Mesodermal cell (in vitro differentiated cells): ENCODE measurements around the gene GPX4.
A peak's percentile ranks its signal among the peaks of the same experiment; 100 is the strongest.

Experiments
- H3K27ac ChIP-seq: 2 replicates; pipeline ENCODE4 v1.7.0; 2013; ENCODE audit warnings: mild to moderate bottlenecking, low read depth, low read length, moderate library complexity; ENCODE audit not compliant: severe bottlenecking
- H3K36me3 ChIP-seq: 2 replicates; pipeline ENCODE4 v1.7.1; 2013; ENCODE audit warnings: mild to moderate bottlenecking, low read length, moderate library complexity; ENCODE audit not compliant: control insufficient read depth, insufficient read depth
- H3K4me1 ChIP-seq: one replicate; pipeline ENCODE4 v1.7.1; 2013; ENCODE audit warnings: mild to moderate bottlenecking, low read length; ENCODE audit not compliant: insufficient read depth, control insufficient read depth, poor library complexity, severe bottlenecking
- H3K4me3 ChIP-seq: 2 replicates; pipeline ENCODE4 v1.7.0; 2013; ENCODE audit warnings: low read length, control low read depth, mild to moderate bottlenecking; ENCODE audit not compliant: insufficient read depth, poor library complexity, severe bottlenecking; ENCODE audit errors: extremely low read depth
- H3K9me3 ChIP-seq: 2 replicates; pipeline ENCODE4 v1.7.1; 2013; ENCODE audit warnings: mild to moderate bottlenecking, low read length, moderate library complexity; ENCODE audit not compliant: control insufficient read depth
- WGBS, 2 experiments: methylation state at CpG; one replicate each; pipeline ENCODE4 v1.1.5; 2013; ENCODE audit warnings: missing lambda C conversion rate in 2 of 2; ENCODE audit not compliant: insufficient coverage in 2 of 2; 5-methylcytosine and 5-hydroxymethylcytosine counted together

GPX4 gene

DNA sequence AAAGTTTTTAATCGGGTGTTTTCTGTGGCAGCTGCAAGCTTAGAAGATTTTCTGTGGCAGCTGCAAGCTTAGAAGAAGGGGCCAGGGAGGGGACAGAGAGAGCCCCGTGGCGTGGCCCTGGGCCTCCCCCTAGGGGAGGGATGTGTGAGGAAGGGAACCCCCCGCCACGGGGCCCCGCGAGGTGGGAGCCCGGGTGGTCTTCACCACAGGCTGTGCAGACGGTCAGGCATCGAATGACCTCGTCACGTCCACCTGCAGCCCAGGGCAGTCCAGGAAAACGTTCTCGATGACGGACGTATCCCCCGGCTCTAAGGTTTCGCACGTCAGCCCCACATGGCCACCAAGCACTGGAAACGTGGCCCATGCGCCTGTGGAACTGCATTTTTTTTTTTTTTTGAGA, 17.2 kb upstream of the GPX4 start:
- Histone ChIP-seq H3K27ac (no peak overlapping the region), H3K36me3 (peaks cover 47% of the 10 kb centered on the region), H3K4me3 (no peak overlapping the region), H3K4me1 (no peaks in the 10 kb centered on the region), H3K9me3 (no peaks in the 10 kb centered on the region)
- WGBS, 2 experiments, result 92% methylated on average over 19 to 21 of the region's 21 CpGs

DNA sequence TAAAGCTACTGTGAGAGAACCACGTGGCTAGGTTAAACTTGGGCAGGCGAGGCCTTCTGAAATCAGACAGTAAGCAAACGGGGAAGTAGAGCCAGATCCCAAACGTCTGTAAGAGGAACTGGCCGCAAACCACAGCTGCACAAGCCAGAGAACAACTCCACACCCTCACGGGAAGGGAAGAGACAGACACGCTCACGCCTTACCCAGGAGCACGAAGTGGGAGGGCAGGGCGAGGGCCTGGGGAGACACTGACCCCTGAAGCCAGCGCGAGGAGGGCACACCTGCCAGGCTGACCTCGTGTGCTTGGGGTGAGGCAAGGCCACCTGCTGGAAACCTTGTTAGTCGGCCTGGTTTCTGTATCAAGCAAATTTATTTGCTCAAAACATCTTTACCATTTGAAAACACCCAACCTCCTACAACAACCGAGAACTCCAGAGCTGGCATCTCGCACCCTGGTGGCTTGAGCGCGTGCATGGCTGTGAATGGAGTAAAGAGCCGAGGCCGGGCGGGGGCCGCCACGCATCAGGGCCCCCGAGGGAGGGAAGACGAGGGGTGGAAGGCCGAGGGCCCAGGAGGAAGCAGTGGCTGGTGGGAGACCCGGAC, 15.9 kb upstream of the GPX4 start:
- H3K36me3 ChIP-seq, result peaks cover 58% of the 10 kb centered on the region
- WGBS, 2 experiments, result 90 to 92% methylated on average over 21 to 22 of the region's 27 CpGs
- no peaks in the 10 kb centered on the region for H3K4me1 ChIP-seq
- no peak overlapping the region for H3K4me3 ChIP-seq
- no peaks in the 10 kb centered on the region for H3K9me3 ChIP-seq
- H3K27ac ChIP-seq, result no peak overlapping the region

DNA sequence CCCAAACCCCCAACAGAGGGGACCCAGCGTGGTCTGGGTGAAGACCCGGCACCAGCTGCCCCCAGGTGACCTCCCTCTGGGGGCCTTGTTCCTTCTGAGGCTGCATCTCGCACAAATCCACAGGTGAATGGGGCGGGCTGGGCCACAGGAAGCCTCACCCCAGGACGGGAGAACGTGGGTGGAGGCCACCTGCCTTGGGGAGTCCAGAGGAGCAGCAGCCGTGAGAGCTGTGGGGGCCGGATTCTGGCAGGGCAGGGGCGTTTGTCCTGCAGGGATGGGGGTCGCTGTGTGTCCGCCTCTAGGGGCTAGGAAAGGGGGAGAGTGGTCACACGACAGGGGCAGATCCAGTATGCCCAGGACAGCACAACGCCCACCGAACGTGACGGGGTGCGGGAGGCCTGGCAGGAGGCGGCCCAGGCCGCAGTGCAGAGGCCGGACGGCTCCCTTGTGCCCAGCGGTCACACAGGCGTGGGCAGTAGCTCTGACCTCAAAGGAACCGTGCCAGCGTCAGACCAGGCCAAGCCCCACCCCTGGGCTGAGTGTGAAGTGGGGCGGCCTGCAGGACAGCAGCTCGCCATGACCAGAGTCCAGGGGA, 15.3 kb upstream of the GPX4 start:
- peaks cover 64% of the 10 kb centered on the region for H3K36me3 ChIP-seq
- WGBS, 2 experiments, result 92 to 98% methylated on average over 14 to 27 of the region's 27 CpGs

DNA sequence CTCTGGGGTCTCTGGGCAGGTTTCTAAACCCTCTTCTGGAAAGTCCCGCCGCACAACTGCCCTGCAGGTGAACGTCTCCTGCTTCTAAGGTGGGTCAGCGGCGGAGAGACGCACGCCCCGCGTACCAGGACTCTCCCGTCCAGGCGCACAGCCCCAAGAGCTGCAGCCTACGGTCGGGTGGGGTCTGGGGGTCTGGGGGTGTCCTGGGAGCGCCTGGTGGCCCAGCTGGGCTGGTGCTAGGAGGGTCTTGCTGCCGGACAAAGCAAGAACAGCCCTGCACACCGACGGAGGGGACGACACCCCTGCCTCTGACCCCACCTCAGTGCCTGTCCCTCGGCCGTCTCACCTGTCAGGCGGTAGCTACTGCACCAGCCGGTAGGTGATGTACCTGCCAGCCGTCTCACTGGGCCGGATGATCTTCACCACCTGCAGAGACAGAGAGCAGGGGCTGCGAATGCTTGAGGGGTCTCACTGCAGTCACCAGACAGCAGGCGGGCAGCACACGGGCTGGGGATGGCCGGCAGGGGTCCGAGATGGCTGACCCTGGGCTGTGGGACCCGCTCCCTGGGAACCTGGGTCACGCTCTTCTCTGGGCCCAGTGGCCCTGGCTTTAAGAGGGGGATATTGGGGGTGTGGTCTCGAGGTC, 14.5 kb upstream of the GPX4 start:
- peaks cover 70% of the 10 kb centered on the region for H3K36me3 ChIP-seq
- no peak overlapping the region for H3K4me3 ChIP-seq
- H3K4me1 ChIP-seq, result peaks cover 9% of the 10 kb centered on the region
- H3K9me3 ChIP-seq, result no peaks in the 10 kb centered on the region
- no peak overlapping the region for H3K27ac ChIP-seq
- WGBS, 2 experiments, result 96 to 97% methylated on average over 32 of the region's 32 CpGs

More for the DNA sequence above, 15.3 kb upstream of the GPX4 start:
- H3K27ac ChIP-seq, result no peak overlapping the region
- no peak overlapping the region for H3K4me3 ChIP-seq
- H3K4me1 ChIP-seq, result peaks cover 2% of the 10 kb centered on the region
- H3K9me3 ChIP-seq, result no peaks in the 10 kb centered on the region

DNA sequence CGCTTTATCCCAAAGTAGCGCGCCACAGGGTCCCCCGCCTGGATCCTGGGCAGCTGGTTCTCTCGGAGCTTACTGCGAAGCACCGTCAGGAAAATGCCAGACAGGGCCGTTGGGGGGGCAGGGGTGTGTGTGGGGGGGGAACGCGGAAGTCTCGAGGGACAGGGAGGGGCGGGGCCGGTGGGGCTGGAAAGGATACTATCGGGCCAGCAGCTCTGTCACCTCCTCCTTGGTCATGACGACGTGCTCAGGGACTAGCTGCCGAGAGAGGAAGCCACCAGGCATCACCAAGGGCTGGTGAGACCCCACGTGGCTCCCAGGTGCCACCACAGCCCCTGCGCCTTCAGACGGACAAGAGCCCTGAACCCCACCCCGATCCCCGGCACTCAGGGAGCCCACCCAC, 13.9 kb upstream of the GPX4 start:
- peaks cover 10% of the 10 kb centered on the region for H3K4me1 ChIP-seq
- no peak overlapping the region for H3K4me3 ChIP-seq
- H3K36me3 ChIP-seq, result peaks cover 70% of the 10 kb centered on the region
- H3K27ac ChIP-seq, result no peak overlapping the region
- H3K9me3 ChIP-seq, result no peaks in the 10 kb centered on the region
- WGBS, 2 experiments, result 95 to 96% methylated on average over 8 to 13 of the region's 22 CpGs

DNA sequence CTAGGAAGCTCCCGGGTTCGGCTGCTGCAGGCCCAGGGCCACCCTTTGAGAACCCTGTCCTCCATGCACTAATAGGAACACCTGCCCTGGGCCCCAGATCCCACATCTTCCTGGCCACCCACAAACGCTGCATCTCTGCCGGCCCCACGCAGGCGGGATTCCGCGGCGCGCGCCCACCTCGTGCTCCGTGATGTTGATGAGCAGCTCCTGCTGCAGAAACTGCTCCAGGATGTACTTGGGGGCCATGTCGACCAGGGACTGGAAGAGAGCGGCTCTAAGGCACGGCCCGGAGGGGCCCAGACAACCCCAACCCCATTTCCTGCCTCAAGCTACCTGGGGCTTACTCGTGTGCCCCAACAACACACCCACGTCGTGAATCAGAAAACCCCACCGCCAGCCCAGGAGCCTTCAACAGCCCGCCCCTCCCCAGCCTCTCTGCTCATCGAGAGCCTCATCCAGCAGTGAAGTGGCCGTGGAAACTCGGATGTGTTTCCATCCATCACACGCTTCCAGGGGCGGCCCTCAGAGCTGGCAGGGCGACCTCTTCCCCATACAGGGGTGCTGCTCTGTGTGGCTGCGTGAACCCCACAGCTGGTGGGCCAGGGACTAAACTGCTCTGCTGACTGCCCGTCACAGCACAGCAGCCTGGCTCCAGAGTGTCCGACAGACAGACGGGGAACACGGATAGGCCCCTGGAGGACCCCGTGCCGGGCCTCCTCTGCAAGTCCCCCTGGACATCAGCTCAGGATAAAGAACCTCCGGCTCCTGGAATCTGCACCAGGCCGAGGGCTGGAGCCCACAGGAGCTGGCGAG, 12.9 kb upstream of the GPX4 start:
- H3K4me1 ChIP-seq, result peaks cover 10% of the 10 kb centered on the region
- no peak overlapping the region for H3K27ac ChIP-seq
- H3K4me3 ChIP-seq, result no peak overlapping the region
- 96 to 98% methylated on average over 36 to 38 of the region's 38 CpGs for WGBS, 2 experiments
- H3K9me3 ChIP-seq, result no peaks in the 10 kb centered on the region
- peaks cover 67% of the 10 kb centered on the region for H3K36me3 ChIP-seq

DNA sequence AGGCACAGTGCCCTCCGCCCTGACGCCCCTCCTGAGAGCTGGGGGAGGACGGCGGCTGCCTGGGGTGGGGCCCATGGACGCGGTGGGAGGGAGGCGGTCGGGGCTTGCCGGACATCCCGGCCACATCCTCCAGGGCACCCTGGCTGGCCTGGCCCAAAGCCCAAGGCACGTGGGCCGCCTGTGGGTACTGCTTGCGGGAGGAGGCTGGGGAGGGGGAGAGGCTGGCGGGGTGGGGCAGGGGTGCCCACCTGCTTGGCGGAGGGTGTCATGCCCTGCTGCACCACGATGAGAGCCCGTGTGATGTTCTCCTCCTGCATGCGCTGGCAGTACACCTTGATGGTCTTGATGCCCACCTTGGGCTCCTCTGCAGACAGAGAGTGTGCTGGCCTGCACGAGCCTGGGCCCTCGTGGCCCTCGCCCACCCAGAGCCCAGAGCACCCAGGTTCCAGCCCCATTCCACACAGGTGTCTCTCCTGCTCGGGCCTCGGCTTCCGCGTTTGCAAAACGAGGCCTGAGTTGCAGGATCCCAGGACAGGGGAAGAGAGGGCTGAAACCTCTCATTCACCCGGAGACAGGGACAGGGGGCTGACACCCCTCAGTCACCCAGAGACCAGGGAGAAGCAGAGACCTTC, 12.1 kb upstream of the GPX4 start:
- no peaks in the 10 kb centered on the region for H3K9me3 ChIP-seq
- WGBS, 2 experiments, result 93 to 95% methylated on average over 25 of the region's 27 CpGs
- H3K27ac ChIP-seq, result no peak overlapping the region
- H3K4me3 ChIP-seq, result no peak overlapping the region
- peaks cover 10% of the 10 kb centered on the region for H3K4me1 ChIP-seq
- peaks cover 62% of the 10 kb centered on the region for H3K36me3 ChIP-seq

DNA sequence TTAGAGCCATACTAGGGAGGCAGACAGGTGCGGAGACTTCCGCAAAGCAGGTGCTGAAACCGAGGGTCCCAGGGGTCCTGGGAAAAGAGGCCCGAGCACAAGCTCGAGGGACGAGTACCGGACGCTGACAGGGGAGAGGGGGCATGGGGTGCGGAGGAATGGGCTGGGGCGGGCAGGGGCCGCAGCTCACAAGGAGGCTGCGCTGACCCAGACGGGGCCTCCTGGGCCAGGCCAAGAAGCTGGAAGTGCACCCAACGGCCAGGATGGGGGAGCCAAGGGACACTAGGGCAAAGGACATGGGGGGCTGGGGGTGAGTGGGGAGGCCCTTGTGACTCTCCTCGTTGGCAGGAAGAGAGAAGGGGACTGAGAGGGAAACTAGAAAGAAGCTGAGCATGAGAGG, 10.5 kb upstream of the GPX4 start:
- H3K4me3 ChIP-seq, result no peak overlapping the region
- WGBS, 2 experiments, result 98% methylated on average over 9 to 15 of the region's 15 CpGs
- H3K4me1 ChIP-seq, result peaks cover 10% of the 10 kb centered on the region
- H3K9me3 ChIP-seq, result no peaks in the 10 kb centered on the region
- H3K27ac ChIP-seq, result no peak overlapping the region
- peaks cover 48% of the 10 kb centered on the region for H3K36me3 ChIP-seq

DNA sequence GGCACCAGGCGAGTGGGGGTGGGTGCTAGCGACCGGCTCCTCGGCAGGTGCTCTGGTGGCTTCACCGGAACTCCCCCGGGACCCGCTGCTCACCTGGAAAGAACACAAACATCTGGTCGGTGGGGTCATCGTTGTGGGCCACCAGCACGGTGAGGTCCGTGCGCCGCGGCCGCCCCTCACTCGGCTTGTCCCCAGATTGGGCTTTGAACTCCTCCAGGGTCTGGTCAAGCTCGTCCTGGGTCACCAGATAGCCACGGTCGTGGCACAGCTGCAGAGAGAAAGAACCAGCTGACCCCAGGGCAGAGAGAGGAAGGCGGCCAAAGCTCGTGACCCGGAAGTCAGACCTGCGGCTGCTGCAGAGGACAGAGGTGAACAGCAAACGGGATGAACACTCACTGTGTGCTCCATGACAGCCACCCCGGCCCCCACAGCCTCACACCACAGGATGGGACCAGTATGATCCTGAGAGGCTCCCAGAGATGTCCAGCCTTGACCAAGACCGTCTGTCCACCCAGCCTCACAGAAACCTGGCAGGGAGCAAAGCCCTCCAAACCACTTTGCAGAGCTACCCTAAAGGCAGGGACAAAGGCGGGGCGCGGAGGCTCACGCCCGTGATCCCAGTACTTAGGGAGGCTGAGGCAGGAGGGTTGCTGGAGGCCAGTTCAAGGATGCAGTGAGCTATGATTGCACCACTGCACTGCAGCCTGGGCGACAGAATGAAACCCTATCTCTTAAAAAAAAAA, 9.8 kb upstream of the GPX4 start:
- WGBS, 2 experiments, result 86 to 87% methylated on average over 31 to 32 of the region's 32 CpGs
- peaks cover 14% of the 10 kb centered on the region for H3K4me1 ChIP-seq
- H3K9me3 ChIP-seq, result no peaks in the 10 kb centered on the region
- H3K27ac ChIP-seq, result no peak overlapping the region
- peak overlapping the region; percentile 93 for H3K4me3 ChIP-seq
- H3K36me3 ChIP-seq, result peaks cover 42% of the 10 kb centered on the region

DNA sequence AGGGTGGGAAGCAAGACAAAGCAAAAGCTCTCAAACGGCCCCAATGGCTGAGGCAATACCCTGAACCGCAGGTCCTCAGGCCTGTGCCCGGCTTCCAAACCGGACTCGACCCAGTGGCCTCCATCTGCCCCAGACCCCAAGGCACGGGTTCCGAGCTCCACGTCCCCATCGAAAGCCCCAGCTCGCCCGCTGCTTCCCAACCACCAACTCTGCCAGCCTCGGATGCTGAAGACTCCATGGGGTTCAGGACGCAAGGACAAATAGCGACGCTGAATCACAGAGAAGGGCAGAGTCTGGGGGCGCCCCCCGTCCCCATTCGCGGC, 9.2 kb upstream of the GPX4 start:
- Histone ChIP-seq H3K4me3 (peak overlapping the region; percentile 93), H3K9me3 (no peaks in the 10 kb centered on the region), H3K4me1 (peaks cover 14% of the 10 kb centered on the region), H3K36me3 (peaks cover 35% of the 10 kb centered on the region), H3K27ac (peak overlapping the region; percentile 29)
- 1 to 2% methylated on average over 19 of the region's 19 CpGs for whole genome bisulfite sequencing, 2 experiments
